Caco-2 (cell line): Measurements from ENCODE around the gene RRP1. TPM values are rescaled to one million over a fixed set of nuclear protein-coding genes. Genes with fewer than 3 reads are reported as not detected.
A peak's percentile ranks its signal among the peaks of the same experiment; 100 is the strongest.

Source experiments
- BruUV-seq: library from RNA; stranded (reverse); fragments of 400-500 nt; replicated peaks from 2 replicates; lab custom pipeline; 2021; lab: Mats Ljungman, UMichigan
- CTCF ChIA-PET: fragments of 300-600 bp; sonication (Branson Sonifier 250); formaldehyde crosslinking; loops from one replicate; lab custom pipeline; 2022; ENCODE audit warnings: antibody characterized with exemption; lab: Charles Lee
- POLR2A ChIA-PET: fragments of 300-600 bp; sonication (Branson Sonifier 250); formaldehyde crosslinking; loops from one replicate; lab custom pipeline; 2022; ENCODE audit warnings: antibody characterized with exemption; lab: Charles Lee
- DNase-seq, 2 experiments: peaks; one replicate each; pipeline versions ENCODE4 v3.0.0 to v3.0.0-alpha.2; 2020 to 2022
- H3K27me3 ChIP-seq: replicated peaks from 2 replicates; pipeline ENCODE4 v1.6.0; 2011; ENCODE audit warnings: low read length; ENCODE audit not compliant: control insufficient read depth, insufficient read depth
- H3K36me3 ChIP-seq: 2 replicates; pipeline ENCODE4 v1.5.1; 2011; ENCODE audit warnings: low read length; ENCODE audit not compliant: control insufficient read depth, insufficient read depth
- H3K4me1 ChIP-seq: fragments of 250-450 bp; sonication (Bioruptor Pico); 2 replicates; pipeline ENCODE4 v1.5.1; 2020; ENCODE audit warnings: mild to moderate bottlenecking
- H3K4me3 ChIP-seq: 2 replicates; pipeline ENCODE4 v1.5.1; 2011; ENCODE audit warnings: low read depth, mild to moderate bottlenecking, control low read depth, low read length
- H3K9me3 ChIP-seq: fragments of 250-450 bp; sonication (Bioruptor Pico); 2 replicates; pipeline ENCODE4 v1.5.1; 2020; ENCODE audit warnings: mild to moderate bottlenecking, moderate library complexity
- H3K27ac Mint-ChIP-seq: one replicate; pipeline ENCODE4 v1.8.0; 2022; ENCODE audit warnings: mixed read lengths; ENCODE audit not compliant: unreplicated experiment
- H3K27me3 Mint-ChIP-seq: one replicate; pipeline ENCODE4 v1.8.0; 2022; ENCODE audit warnings: mixed read lengths; ENCODE audit not compliant: insufficient read depth, unreplicated experiment
- H3K36me3 Mint-ChIP-seq: one replicate; pipeline ENCODE4 v1.8.0; 2022; ENCODE audit warnings: mild to moderate bottlenecking, mixed read lengths; ENCODE audit not compliant: insufficient read depth, unreplicated experiment
- H3K4me1 Mint-ChIP-seq: one replicate; pipeline ENCODE4 v1.8.0; 2022; ENCODE audit warnings: low read depth, mixed read lengths; ENCODE audit not compliant: unreplicated experiment
- H3K4me3 Mint-ChIP-seq: one replicate; pipeline ENCODE4 v1.8.0; 2022; ENCODE audit warnings: mild to moderate bottlenecking, moderate library complexity, mixed read lengths; ENCODE audit not compliant: unreplicated experiment
- H3K9me3 Mint-ChIP-seq: one replicate; pipeline ENCODE4 v1.8.0; 2022; ENCODE audit warnings: mixed read lengths; ENCODE audit not compliant: unreplicated experiment
- CTCF ChIP-seq, 2 experiments: fragments of 200-600 bp in 1 of 2; IDR thresholded peaks; 1 replicate in 1 of 2; 2 replicates in 1 of 2; pipeline versions ENCODE4 v1.5.1 to v1.8.0; 2011 to 2022; ENCODE audit warnings: antibody characterized with exemption in 1 of 2, control low read depth in 1 of 2, inconsistent platforms in 1 of 2, low read depth in 1 of 2, low read length in 1 of 2, mild to moderate bottlenecking in 1 of 2, moderate library complexity in 1 of 2; ENCODE audit not compliant: insufficient read depth in 1 of 2, severe bottlenecking in 1 of 2, unreplicated experiment in 1 of 2
- intact Hi-C: fragments of 100-400 bp; cut with micrococcal nuclease; formaldehyde crosslinking; loops from one replicate; pipeline ENCODE4 v1.10.0; 2022; ENCODE audit not compliant: unreplicated experiment
- total RNA-seq: library from RNA; stranded (reverse); gene quantifications from 2 replicates; pipeline ENCODE4 v1.2.3, GENCODE V29; 2022

RRP1 gene
- total RNA-seq, 1 experiment from 2014 or later: 52.8 TPM

DNA sequence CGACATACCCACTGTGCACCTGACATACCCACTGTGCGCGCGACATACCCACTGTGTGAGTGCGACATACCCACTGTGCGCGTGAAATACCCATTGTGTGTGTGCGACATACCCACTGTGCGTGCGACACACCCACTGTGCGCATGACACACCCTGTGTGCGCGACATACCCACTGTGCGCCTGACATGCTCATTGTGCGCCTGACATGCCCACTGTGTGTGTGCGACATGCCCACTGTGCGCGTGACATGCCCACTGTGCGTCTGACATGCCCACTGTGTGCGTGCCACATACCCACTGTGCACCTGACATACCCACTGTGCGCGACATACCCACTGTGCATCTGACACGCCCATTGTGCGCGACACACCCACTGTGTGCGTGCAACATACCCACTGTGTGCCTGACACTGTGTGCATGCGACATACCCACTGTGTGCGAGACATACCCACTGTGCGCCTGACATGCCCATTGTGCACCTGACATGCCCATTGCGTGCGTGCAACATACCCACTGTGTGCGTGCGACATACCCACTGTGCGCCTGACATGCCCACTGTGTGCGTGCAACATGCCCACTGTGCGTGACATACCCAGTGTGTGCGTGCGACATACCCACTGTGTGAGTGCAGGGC is 2.5 kb upstream of the RRP1 start:
- Mint-ChIP-seq H3K4me1 (peaks cover 10% of the 10 kb centered on the region), H3K27me3 (no peaks in the 10 kb centered on the region), H3K27ac (no peak overlapping the region), H3K36me3 (peaks cover 18% of the 10 kb centered on the region), H3K9me3 (no peaks in the 10 kb centered on the region), H3K4me3 (no peak overlapping the region)
- H3K4me3 ChIP-seq: no peak overlapping the region
- no peaks in the 10 kb centered on the region for H3K36me3 ChIP-seq
- H3K27me3 ChIP-seq: no peaks in the 10 kb centered on the region
- ChIA-PET CTCF (no interaction called here), POLR2A (no interaction called here)
- TF ChIP-seq CTCF (IDR thresholded peaks at IDR 0.05; ENCODE audit: insufficient read depth in 1 of 2, low read depth in 1 of 2, low read length in 1 of 2, severe bottlenecking in 1 of 2, unreplicated experiment in 1 of 2): no peak
- BruUV-seq: no TSS peak
- H3K9me3 ChIP-seq: no peaks in the 10 kb centered on the region
- intact Hi-C loops: no loop called here
- DNase-seq: no peak
- peaks cover 8% of the 10 kb centered on the region; the same call in 1 of the 2 replicates for H3K4me1 ChIP-seq

GRCh38 chr21:43790010-43790524 is 690 bp downstream of the RRP1 start:
- Mint-ChIP-seq H3K4me1 (no peaks in the 10 kb centered on the region), H3K27me3 (no peaks in the 10 kb centered on the region), H3K27ac (peak overlapping the region; percentile 89), H3K36me3 (peaks cover 47% of the 10 kb centered on the region), H3K9me3 (no peaks in the 10 kb centered on the region), H3K4me3 (peak overlapping the region; percentile 90)
- CTCF ChIA-PET: no interaction called here
- Histone ChIP-seq H3K4me3 (peak overlapping the region; percentile 99), H3K27me3 (no peaks in the 10 kb centered on the region), H3K36me3 (no peaks in the 10 kb centered on the region; the same call in 1 of the 2 replicates), H3K9me3 (no peaks in the 10 kb centered on the region), H3K4me1 (no peaks in the 10 kb centered on the region)
- TF ChIP-seq CTCF (IDR thresholded peaks at IDR 0.05; ENCODE audit: insufficient read depth in 1 of 2, low read depth in 1 of 2, low read length in 1 of 2, severe bottlenecking in 1 of 2, unreplicated experiment in 1 of 2): no peak
- POLR2A ChIA-PET: no interaction called here
- no TSS peak for BruUV-seq
- no peak for DNase-seq
- intact Hi-C loops: no loop called here

GRCh38 chr21:43792406-43792805 is 3.0 kb downstream of the RRP1 start:
- H3K4me3 Mint-ChIP-seq: no peak overlapping the region
- no peaks in the 10 kb centered on the region for H3K27me3 Mint-ChIP-seq
- peaks cover 68% of the 10 kb centered on the region for H3K36me3 Mint-ChIP-seq
- Histone ChIP-seq H3K27me3 (no peaks in the 10 kb centered on the region), H3K9me3 (no peaks in the 10 kb centered on the region), H3K36me3 (no peaks in the 10 kb centered on the region; the same call in 1 of the 2 replicates), H3K4me1 (no peaks in the 10 kb centered on the region), H3K4me3 (no peak overlapping the region)
- H3K4me1 Mint-ChIP-seq: no peaks in the 10 kb centered on the region
- H3K27ac Mint-ChIP-seq: no peak overlapping the region
- H3K9me3 Mint-ChIP-seq: no peaks in the 10 kb centered on the region
- ChIA-PET POLR2A (no interaction called here), CTCF (no interaction called here)
- no peak for TF ChIP-seq CTCF (IDR thresholded peaks at IDR 0.05; ENCODE audit: insufficient read depth in 1 of 2, low read depth in 1 of 2, low read length in 1 of 2, severe bottlenecking in 1 of 2, unreplicated experiment in 1 of 2)
- DNase-seq: no peak
- BruUV-seq: no TSS peak
- intact Hi-C loops: no loop called here
